IMR-90 (cell line): ENCODE measurements around the gene ASIC2.

Source experiments
- BHLHE40 ChIP-seq: fragments of 150-350 bp; IDR thresholded peaks from 2 replicates; pipeline ENCODE4 v1.6.1; 2016; ENCODE audit warnings: mild to moderate bottlenecking, low read depth, low read length
- POLR2A ChIP-seq: IDR thresholded peaks from 2 replicates; pipeline ENCODE4 v1.6.1; 2012; ENCODE audit warnings: mild to moderate bottlenecking, low read depth, low read length
- RAD21 ChIP-seq: IDR thresholded peaks from 2 replicates; pipeline ENCODE4 v1.6.1; 2012; ENCODE audit warnings: low read length, improper control_type of control experiment
- SMC3 ChIP-seq: fragments of 150-350 bp; IDR thresholded peaks from 2 replicates; pipeline ENCODE4 v1.6.1; 2016; ENCODE audit warnings: low read depth, mild to moderate bottlenecking, antibody characterized with exemption, low read length, moderate library complexity
- TF ChIP-seq, protein P1 (sequence below): conservative IDR thresholded peaks from 2 replicates; pipeline ENCODE4 v1.5.1; 2012; ENCODE audit warnings: mild to moderate bottlenecking, low read depth, low read length, improper control_type of control experiment

DNA sequence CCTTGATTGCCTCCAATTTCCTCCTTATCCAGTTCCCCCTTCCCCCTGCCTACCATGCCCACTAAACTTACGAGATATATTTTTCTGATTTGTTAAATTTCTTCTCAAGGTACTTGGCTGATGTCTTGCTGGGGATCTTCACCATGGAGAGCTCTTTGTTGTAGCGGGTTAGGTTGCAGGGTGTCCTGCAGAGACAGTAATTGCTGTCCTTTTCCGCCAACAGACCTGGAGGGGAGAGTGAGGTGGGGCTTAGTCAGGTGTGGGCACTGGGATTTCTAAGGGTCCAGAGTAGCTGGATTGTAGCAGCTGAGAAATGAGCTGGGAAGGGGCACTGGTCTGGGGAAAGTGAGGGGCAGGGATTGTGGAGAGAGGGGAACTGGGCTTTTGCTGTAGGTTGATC is 269.3 kb downstream of the ASIC2 start:
- TF ChIP-seq RAD21 (no peak), SMC3 (no peak), POLR2A (no peak), BHLHE40 (no peak)
- TF ChIP-seq, protein P1, sequence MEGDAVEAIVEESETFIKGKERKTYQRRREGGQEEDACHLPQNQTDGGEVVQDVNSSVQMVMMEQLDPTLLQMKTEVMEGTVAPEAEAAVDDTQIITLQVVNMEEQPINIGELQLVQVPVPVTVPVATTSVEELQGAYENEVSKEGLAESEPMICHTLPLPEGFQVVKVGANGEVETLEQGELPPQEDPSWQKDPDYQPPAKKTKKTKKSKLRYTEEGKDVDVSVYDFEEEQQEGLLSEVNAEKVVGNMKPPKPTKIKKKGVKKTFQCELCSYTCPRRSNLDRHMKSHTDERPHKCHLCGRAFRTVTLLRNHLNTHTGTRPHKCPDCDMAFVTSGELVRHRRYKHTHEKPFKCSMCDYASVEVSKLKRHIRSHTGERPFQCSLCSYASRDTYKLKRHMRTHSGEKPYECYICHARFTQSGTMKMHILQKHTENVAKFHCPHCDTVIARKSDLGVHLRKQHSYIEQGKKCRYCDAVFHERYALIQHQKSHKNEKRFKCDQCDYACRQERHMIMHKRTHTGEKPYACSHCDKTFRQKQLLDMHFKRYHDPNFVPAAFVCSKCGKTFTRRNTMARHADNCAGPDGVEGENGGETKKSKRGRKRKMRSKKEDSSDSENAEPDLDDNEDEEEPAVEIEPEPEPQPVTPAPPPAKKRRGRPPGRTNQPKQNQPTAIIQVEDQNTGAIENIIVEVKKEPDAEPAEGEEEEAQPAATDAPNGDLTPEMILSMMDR = no peak
